Loucy (cell line): ENCODE measurements around the gene RMDN2.

Source experiments
- H2AFZ ChIP-seq: fragments of 200-600 bp; sonication (generic); 2 replicates; pipeline ENCODE4 v1.6.0; 2016; ENCODE audit warnings: antibody characterized with exemption, mild to moderate bottlenecking, low read length, moderate library complexity
- H3F3A ChIP-seq: fragments of 200-600 bp; 2 replicates; pipeline ENCODE4 v1.6.0; 2016; ENCODE audit warnings: antibody characterized with exemption, low read depth, mild to moderate bottlenecking
- H3K27me3 ChIP-seq: fragments of 200-600 bp; sonication (generic); 2 replicates; pipeline ENCODE4 v1.6.1; 2014; ENCODE audit warnings: low read length, mild to moderate bottlenecking; ENCODE audit not compliant: insufficient read depth, poor library complexity, severe bottlenecking
- H3K36me3 ChIP-seq: fragments of 200-600 bp; sonication (generic); 2 replicates; pipeline ENCODE4 v1.6.1; 2016; ENCODE audit warnings: low read length; ENCODE audit not compliant: insufficient read depth
- H3K4me1 ChIP-seq: fragments of 200-600 bp; sonication (generic); 2 replicates; pipeline ENCODE4 v1.5.1; 2014; ENCODE audit warnings: low read length, mild to moderate bottlenecking; ENCODE audit not compliant: insufficient read depth, poor library complexity, severe bottlenecking
- H3K4me2 ChIP-seq: fragments of 200-600 bp; sonication (generic); 2 replicates; pipeline ENCODE4 v1.6.0; 2014; ENCODE audit warnings: antibody characterized with exemption, low read length, low read depth, mild to moderate bottlenecking; ENCODE audit not compliant: poor library complexity, severe bottlenecking
- H3K4me3 ChIP-seq: fragments of 200-600 bp; sonication (generic); 2 replicates; pipeline ENCODE4 v1.5.1; 2014; ENCODE audit warnings: low read length, mild to moderate bottlenecking, mixed read lengths; ENCODE audit not compliant: poor library complexity, severe bottlenecking
- H3K79me2 ChIP-seq: fragments of 200-600 bp; sonication (generic); 2 replicates; pipeline ENCODE4 v1.6.1; 2014; ENCODE audit warnings: low read length; ENCODE audit not compliant: insufficient read depth
- H3K9ac ChIP-seq: fragments of 200-600 bp; sonication (generic); 2 replicates; pipeline ENCODE4 v1.6.0; 2014; ENCODE audit warnings: mild to moderate bottlenecking, low read depth, low read length, moderate library complexity; ENCODE audit not compliant: poor library complexity, severe bottlenecking
- H3K9me2 ChIP-seq: fragments of 200-600 bp; sonication (generic); replicated peaks from 2 replicates; pipeline ENCODE4 v1.6.1; 2016; ENCODE audit warnings: low read depth, low read length, mixed read lengths
- H3K9me3 ChIP-seq: fragments of 200-600 bp; sonication (generic); 2 replicates; pipeline ENCODE4 v1.6.1; 2014; ENCODE audit warnings: mild to moderate bottlenecking, antibody characterized with exemption, low read length, low read depth; ENCODE audit not compliant: insufficient read depth
- H4K20me1 ChIP-seq: fragments of 200-600 bp; sonication (generic); 2 replicates; pipeline ENCODE4 v1.6.0; 2014; ENCODE audit warnings: antibody characterized with exemption, low read length, mild to moderate bottlenecking; ENCODE audit not compliant: insufficient read depth, poor library complexity, severe bottlenecking
- CTCF ChIP-seq: fragments of 200-600 bp; sonication (generic); conservative IDR thresholded peaks from 2 replicates; pipeline ENCODE4 v1.5.1; 2014; ENCODE audit warnings: mild to moderate bottlenecking, antibody characterized with exemption, low read length
- EZH2phosphoT487 ChIP-seq: fragments of 200-600 bp; IDR thresholded peaks from 2 replicates; pipeline ENCODE4 v1.6.1; 2018; ENCODE audit warnings: antibody characterized with exemption, mild to moderate bottlenecking, moderate library complexity, borderline replicate concordance

RMDN2 gene

GRCh38 chr2:37982147-37982582 lies 57.1 kb downstream of the RMDN2 start:
- Histone ChIP-seq H3K36me3 (no peaks in the 10 kb centered on the region), H3K4me1 (peaks cover 5% of the 10 kb centered on the region), H3K9ac (no peak overlapping the region), H3K9me2 (no peaks in the 10 kb centered on the region), H2AFZ (peak overlapping the region; percentile 76), H4K20me1 (no peaks in the 10 kb centered on the region), H3K4me2 (peak overlapping the region; percentile 68), H3F3A (no peaks in the 10 kb centered on the region), H3K79me2 (no peaks in the 10 kb centered on the region), H3K4me3 (peak overlapping the region; percentile 51), H3K9me3 (no peaks in the 10 kb centered on the region), H3K27me3 (no peaks in the 10 kb centered on the region)
- TF ChIP-seq CTCF (peak; percentile 99), EZH2phosphoT487 (no peak)

- no peaks in the 10 kb centered on the region for H3K79me2 ChIP-seq
- no peak overlapping the region for H3K4me3 ChIP-seq
- H3K4me2 ChIP-seq: no peak overlapping the region
- H3K9me2 ChIP-seq: no peaks in the 10 kb centered on the region
- H4K20me1 ChIP-seq: no peaks in the 10 kb centered on the region
- H3K9me3 ChIP-seq: no peaks in the 10 kb centered on the region
- H2AFZ ChIP-seq: peak overlapping the region; percentile 76
- no peaks in the 10 kb centered on the region for H3F3A ChIP-seq
- H3K4me1 ChIP-seq: peaks cover 5% of the 10 kb centered on the region
- no peaks in the 10 kb centered on the region for H3K27me3 ChIP-seq
- TF ChIP-seq CTCF (no peak), EZH2phosphoT487 (no peak)
- no peaks in the 10 kb centered on the region for H3K36me3 ChIP-seq
- H3K9ac ChIP-seq: no peak overlapping the region
Observed at GRCh38 chr2:37982847-37983246, 57.8 kb downstream of the RMDN2 start.

GRCh38 chr2:37983719-37984118 lies 58.6 kb downstream of the RMDN2 start:
- no peak overlapping the region for H3K4me3 ChIP-seq
- no peaks in the 10 kb centered on the region for H3K79me2 ChIP-seq
- no peak overlapping the region for H3K4me2 ChIP-seq
- no peaks in the 10 kb centered on the region for H3K9me2 ChIP-seq
- no peaks in the 10 kb centered on the region for H3K36me3 ChIP-seq
- no peaks in the 10 kb centered on the region for H3F3A ChIP-seq
- H3K9ac ChIP-seq: no peak overlapping the region
- H4K20me1 ChIP-seq: no peaks in the 10 kb centered on the region
- no peaks in the 10 kb centered on the region for H3K9me3 ChIP-seq
- no peak overlapping the region for H2AFZ ChIP-seq
- peaks cover 5% of the 10 kb centered on the region for H3K4me1 ChIP-seq
- no peaks in the 10 kb centered on the region for H3K27me3 ChIP-seq
- TF ChIP-seq EZH2phosphoT487 (no peak), CTCF (no peak)
